Spinal cord (tissue), 10 donors: Measurements from ENCODE around the gene JPH2. TPM values are rescaled to one million over a fixed set of nuclear protein-coding genes. Genes with fewer than 3 reads are reported as not detected.

Experiments
- DNase-seq, 6 donors: peaks; one replicate each; pipeline versions ENCODE4 v3.0.0 to v3.0.0-alpha.2; 2013 to 2015; ENCODE audit warnings: low spot score in 6 of 6, low read depth in 4 of 6
- H3K27ac ChIP-seq: one replicate; pipeline ENCODE4 v1.5.1; 2013; ENCODE audit warnings: low read depth, low read length, control low read depth
- H3K27me3 ChIP-seq: one replicate; pipeline ENCODE4 v1.6.1; 2013; ENCODE audit warnings: low read length; ENCODE audit not compliant: control insufficient read depth, insufficient read depth
- H3K36me3 ChIP-seq: one replicate; pipeline ENCODE4 v1.6.1; 2013; ENCODE audit warnings: low read length; ENCODE audit not compliant: control insufficient read depth, insufficient read depth
- H3K4me1 ChIP-seq: one replicate; pipeline ENCODE4 v1.6.1; 2013; ENCODE audit warnings: low read length; ENCODE audit not compliant: control insufficient read depth, insufficient read depth
- H3K4me3 ChIP-seq: one replicate; pipeline ENCODE4 v1.5.1; 2013; ENCODE audit warnings: low read depth, low read length, control low read depth
- H3K9me3 ChIP-seq: one replicate; pipeline ENCODE4 v1.6.1; 2013; ENCODE audit warnings: low read length; ENCODE audit not compliant: control insufficient read depth, insufficient read depth
- WGBS: methylation state at CpG from one replicate; pipeline ENCODE4 v1.1.5; 2013; ENCODE audit warnings: missing lambda C conversion rate; ENCODE audit not compliant: insufficient coverage; 5-methylcytosine and 5-hydroxymethylcytosine counted together
- polyA plus RNA-seq, 2 donors: library from polyadenylated mRNA; unstranded; fragments of 120-200 nt; gene quantifications; one replicate each; pipeline ENCODE4 v1.2.1, GENCODE V29; 2013; ENCODE audit not compliant: insufficient read length in 2 of 2
- total RNA-seq, 2 donors: library from RNA; depleted of rRNA in 1 of 2; stranded (reverse); fragments of 120-200 nt in 1 of 2; fragments of >200 nt in 1 of 2; gene quantifications; one replicate each; pipeline versions ENCODE4 v1.2.3 to v1.2.4, GENCODE V29; 2013 to 2014
- donor health status: healthy.

JPH2 gene
- total and polyA plus RNA-seq, 4 donors: 1.4 to 2.5 (median 1.6) TPM

DNA sequence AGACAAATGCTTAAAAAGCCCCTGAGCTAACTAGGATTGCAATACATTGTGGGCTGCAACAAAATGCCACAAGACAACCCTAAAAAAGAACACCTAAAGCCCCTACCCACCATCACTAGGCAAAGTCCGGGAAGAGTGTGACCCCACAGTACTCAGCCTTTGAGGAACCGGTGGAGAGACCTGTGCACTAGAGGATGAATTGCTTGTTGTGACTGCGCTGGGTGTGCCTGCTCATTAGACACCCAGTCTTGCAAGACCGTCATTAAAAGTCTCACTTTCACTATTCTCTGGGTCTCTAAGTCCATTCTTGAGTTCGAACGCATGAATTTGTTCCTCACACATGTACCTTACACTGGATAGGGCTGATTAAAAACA, 88.7 kb downstream of the JPH2 start:
- Histone ChIP-seq H3K9me3 (no peaks in the 10 kb centered on the region), H3K4me1 (no peaks in the 10 kb centered on the region), H3K4me3 (no peak overlapping the region), H3K27me3 (no peaks in the 10 kb centered on the region), H3K36me3 (no peaks in the 10 kb centered on the region), H3K27ac (no peak overlapping the region)
- WGBS: 100% methylated on average over 2 of the region's 6 CpGs
- no peak for DNase-seq

DNA sequence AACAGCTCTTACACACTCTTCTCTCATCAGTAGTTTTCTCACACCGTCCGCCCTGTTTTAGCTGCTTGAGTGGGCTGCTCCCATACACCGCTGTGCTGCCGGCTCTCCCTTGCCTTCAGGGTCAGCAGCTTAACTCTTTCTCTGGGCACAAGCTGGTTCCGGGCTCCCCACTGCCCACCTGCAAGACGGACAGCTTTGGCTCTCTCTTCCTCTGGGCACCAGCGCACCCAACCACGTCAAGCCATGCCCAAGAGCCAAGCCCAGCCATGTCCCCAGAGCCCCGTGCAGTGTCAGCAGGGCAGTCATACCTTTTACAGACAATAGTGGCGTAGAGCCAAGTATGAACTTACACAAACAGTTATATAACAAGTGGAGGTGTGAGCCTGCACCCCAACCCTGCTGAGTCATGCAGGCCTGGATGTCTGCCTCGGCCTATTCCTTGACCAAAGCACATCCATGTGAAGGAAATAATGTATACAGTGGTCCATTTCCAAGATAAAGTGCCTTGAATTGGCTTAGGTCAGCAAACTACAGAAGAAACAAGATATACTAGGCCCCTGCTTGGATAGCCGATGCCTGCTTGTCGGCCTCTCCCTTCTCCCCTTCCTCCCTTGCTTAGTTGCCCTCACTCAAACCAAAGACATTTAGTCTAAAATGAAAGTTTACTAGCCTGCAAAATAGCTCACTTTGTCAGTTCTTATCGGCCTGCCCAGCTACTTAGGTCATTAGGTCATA, 89.3 kb downstream of the JPH2 start:
- Histone ChIP-seq H3K4me1 (no peaks in the 10 kb centered on the region), H3K4me3 (no peak overlapping the region), H3K36me3 (no peaks in the 10 kb centered on the region), H3K27me3 (no peaks in the 10 kb centered on the region), H3K9me3 (no peaks in the 10 kb centered on the region), H3K27ac (no peak overlapping the region)
- 84% methylated on average over 13 of the region's 14 CpGs for WGBS
- DNase-seq: no peak

GRCh38 chr20:44095831-44096230, 91.2 kb downstream of the JPH2 start:
- WGBS: 90% methylated on average over 6 of the region's 7 CpGs
- Histone ChIP-seq H3K27me3 (no peaks in the 10 kb centered on the region), H3K27ac (no peak overlapping the region), H3K36me3 (no peaks in the 10 kb centered on the region), H3K4me1 (no peaks in the 10 kb centered on the region), H3K4me3 (no peak overlapping the region), H3K9me3 (no peaks in the 10 kb centered on the region)
- no peak for DNase-seq

DNA sequence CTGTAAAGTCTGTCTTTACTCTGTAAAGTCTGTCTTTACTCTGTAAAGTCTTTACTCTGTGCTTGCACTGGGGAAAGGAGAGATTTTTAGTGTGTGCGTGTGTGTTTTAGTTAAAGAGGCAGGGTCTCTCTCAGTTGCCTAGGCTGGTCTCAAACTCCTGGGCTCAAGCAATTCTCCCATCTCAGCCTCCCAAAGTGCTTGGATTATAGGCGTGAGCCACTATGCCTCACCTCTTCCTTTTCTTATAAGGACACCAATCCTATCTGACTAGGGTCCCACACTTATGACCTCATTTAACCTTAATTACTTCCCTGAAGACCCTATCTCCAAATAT, 93.8 kb downstream of the JPH2 start:
- Histone ChIP-seq H3K9me3 (no peaks in the 10 kb centered on the region), H3K36me3 (no peaks in the 10 kb centered on the region), H3K4me3 (no peak overlapping the region), H3K4me1 (no peaks in the 10 kb centered on the region), H3K27ac (no peak overlapping the region), H3K27me3 (no peaks in the 10 kb centered on the region)
- no peak for DNase-seq
- WGBS: 78% methylated on average over 1 of the region's 2 CpGs

GRCh38 chr20:44092551-44093248, 94.3 kb downstream of the JPH2 start:
- no peaks in the 10 kb centered on the region for H3K36me3 ChIP-seq
- no peak overlapping the region for H3K4me3 ChIP-seq
- DNase-seq: peak in 2 of 6 donors; percentile 41 to 80
- peaks cover under 1% of the 10 kb centered on the region for H3K4me1 ChIP-seq
- H3K27me3 ChIP-seq: no peaks in the 10 kb centered on the region
- 47% methylated on average over 7 of the region's 9 CpGs for WGBS
- no peaks in the 10 kb centered on the region for H3K9me3 ChIP-seq
- no peak overlapping the region for H3K27ac ChIP-seq

DNA sequence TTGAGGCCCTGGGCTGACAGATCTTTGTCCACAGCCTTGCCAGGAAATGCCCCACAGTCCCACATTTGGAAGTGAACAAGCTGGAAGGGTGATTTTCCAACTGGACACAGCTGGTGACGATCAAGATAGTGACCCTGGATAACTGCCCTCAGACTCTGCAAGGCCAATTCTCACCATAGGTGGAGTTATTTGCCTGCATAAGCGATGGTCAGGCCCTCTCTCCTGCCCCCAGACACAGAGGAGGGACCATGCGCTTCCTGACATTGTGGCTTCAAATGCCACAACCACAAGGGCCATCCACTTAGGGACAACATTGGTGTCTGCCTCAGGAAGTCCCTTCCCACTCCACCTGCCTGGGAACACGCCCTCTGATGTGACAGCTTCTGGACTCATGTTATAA, 96.0 kb downstream of the JPH2 start:
- Histone ChIP-seq H3K4me3 (no peak overlapping the region), H3K27ac (no peak overlapping the region), H3K27me3 (no peaks in the 10 kb centered on the region), H3K4me1 (peaks cover 12% of the 10 kb centered on the region), H3K9me3 (no peaks in the 10 kb centered on the region), H3K36me3 (no peaks in the 10 kb centered on the region)
- WGBS: 94% methylated on average over 3 of the region's 4 CpGs
- no peak for DNase-seq

DNA sequence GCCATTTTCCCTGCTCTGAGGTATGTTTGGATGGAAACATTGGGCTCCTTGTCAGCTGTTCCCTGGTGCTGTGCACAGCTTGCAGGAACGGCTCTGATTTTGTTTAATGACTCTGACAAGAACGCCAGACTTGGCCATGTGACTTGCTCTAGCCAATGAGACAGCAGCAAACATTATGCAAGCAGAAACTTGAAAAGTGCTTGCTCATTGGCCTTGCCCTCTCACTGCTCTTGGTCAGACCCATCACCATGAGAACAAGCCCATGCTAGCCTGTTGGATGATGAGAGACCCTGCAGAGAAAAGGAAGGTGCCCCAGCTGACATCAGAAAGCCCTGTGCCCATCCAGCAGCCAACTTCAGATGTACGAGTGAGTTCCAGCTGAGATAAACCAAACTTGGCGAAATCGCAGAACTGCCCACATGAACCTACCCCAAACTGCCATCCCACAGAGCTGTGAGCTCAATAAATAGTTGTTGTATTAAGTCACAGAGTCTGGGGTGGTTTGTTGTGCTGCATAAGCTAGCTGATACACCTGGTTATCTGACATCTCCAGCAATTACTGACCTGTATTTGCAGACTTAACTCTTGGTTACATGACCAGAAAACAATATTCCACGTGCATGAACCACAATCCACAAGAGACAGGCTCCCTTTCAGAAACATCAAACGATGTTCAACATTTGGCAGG, 96.9 kb downstream of the JPH2 start:
- no peak overlapping the region for H3K4me3 ChIP-seq
- H3K9me3 ChIP-seq: no peaks in the 10 kb centered on the region
- peaks cover 12% of the 10 kb centered on the region for H3K4me1 ChIP-seq
- H3K27me3 ChIP-seq: no peaks in the 10 kb centered on the region
- 43% methylated on average over 4 of the region's 7 CpGs for WGBS
- DNase-seq: peak in 2 of 6 donors; percentile 24 to 41
- no peak overlapping the region for H3K27ac ChIP-seq
- no peaks in the 10 kb centered on the region for H3K36me3 ChIP-seq

- Histone ChIP-seq H3K9me3 (no peaks in the 10 kb centered on the region), H3K36me3 (no peaks in the 10 kb centered on the region), H3K27me3 (no peaks in the 10 kb centered on the region), H3K4me3 (no peak overlapping the region), H3K4me1 (peaks cover 17% of the 10 kb centered on the region), H3K27ac (no peak overlapping the region)
- DNase-seq: no peak
- WGBS: 94% methylated on average over 4 of the region's 4 CpGs
Measured at GRCh38 chr20:44087857-44088120, 99.2 kb downstream of the JPH2 start.

DNA sequence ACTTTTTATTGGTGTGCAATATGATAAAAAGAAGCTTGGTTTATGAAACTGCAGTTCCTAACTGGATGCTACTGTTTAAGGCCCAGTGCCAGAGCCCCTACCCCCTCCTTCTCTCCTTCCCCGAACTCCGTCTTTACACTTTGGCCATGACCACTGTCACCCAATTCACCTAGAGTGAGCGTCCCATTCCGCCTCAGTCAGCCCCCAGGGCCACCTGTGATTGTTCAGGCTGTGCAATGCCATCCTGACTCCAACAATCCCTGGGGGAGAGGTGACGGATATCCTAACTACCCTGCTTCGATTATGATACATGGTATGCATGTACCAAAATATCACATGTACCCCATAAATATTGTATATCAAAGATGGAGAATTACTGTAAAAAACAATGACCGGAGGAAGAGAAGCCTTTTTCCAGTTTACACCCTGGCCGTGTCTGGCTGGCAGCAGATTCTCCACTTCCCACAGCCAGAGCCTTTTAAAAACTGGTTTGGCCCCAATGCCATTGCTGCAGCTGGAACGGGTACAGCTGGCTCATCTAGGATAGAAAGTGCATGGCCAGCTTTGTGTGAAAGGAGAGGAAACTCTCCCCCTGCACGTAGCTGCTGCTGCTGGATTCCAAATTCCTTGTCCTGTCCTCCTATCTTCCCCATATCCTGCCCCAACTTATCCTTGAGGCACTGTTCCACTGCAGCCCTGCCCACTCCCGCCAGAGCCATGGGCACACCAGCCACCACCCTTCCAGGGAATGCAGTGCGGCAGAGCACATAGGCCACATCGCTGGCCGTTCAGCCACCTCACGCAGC, 99.7 kb downstream of the JPH2 start:
- no peak overlapping the region for H3K27ac ChIP-seq
- no peaks in the 10 kb centered on the region for H3K27me3 ChIP-seq
- 72% methylated on average over 9 of the region's 15 CpGs for WGBS
- no peaks in the 10 kb centered on the region for H3K9me3 ChIP-seq
- no peaks in the 10 kb centered on the region for H3K36me3 ChIP-seq
- no peak overlapping the region for H3K4me3 ChIP-seq
- DNase-seq: peak in 3 of 6 donors; percentile 30 to 75 (median 39)
- peaks cover 17% of the 10 kb centered on the region for H3K4me1 ChIP-seq
